ENCODE results near the gene SYS1. TPM values are rescaled to one million over a fixed set of nuclear protein-coding genes. Genes with fewer than 3 reads are reported as not detected.

Gene SYS1
- total RNA-seq, 2 donors from 2014 or later: 22.1 to 23.8 TPM

GRCh38 chr20:45391559-45391958, 28.6 kb downstream of the SYS1 start:
- DNase-seq: no peak
- H3K27me3 ChIP-seq (ENCODE audit: control insufficient read depth, insufficient read depth, low read length, poor library complexity, severe bottlenecking): no peaks in the 10 kb centered on the region
- H3K9ac ChIP-seq (ENCODE audit: extremely low read depth, low read length, poor library complexity, severe bottlenecking): no peak overlapping the region
- Mint-ChIP-seq H3K9me3 (no peaks in the 10 kb centered on the region), H3K36me3 (ENCODE audit: low read depth) (no peaks in the 10 kb centered on the region), H3K27ac (no peak overlapping the region), H3K4me3 (no peak overlapping the region), H3K4me1 (no peaks in the 10 kb centered on the region), H3K27me3 (ENCODE audit: insufficient read depth) (peaks cover 22% of the 10 kb centered on the region)
- H3K4me3 ChIP-seq (ENCODE audit: low read length): no peak overlapping the region
- TF ChIP-seq, protein P1, sequence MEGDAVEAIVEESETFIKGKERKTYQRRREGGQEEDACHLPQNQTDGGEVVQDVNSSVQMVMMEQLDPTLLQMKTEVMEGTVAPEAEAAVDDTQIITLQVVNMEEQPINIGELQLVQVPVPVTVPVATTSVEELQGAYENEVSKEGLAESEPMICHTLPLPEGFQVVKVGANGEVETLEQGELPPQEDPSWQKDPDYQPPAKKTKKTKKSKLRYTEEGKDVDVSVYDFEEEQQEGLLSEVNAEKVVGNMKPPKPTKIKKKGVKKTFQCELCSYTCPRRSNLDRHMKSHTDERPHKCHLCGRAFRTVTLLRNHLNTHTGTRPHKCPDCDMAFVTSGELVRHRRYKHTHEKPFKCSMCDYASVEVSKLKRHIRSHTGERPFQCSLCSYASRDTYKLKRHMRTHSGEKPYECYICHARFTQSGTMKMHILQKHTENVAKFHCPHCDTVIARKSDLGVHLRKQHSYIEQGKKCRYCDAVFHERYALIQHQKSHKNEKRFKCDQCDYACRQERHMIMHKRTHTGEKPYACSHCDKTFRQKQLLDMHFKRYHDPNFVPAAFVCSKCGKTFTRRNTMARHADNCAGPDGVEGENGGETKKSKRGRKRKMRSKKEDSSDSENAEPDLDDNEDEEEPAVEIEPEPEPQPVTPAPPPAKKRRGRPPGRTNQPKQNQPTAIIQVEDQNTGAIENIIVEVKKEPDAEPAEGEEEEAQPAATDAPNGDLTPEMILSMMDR (conservative IDR thresholded peaks at IDR 0.05): no peak
- peaks cover 6% of the 10 kb centered on the region for H3K36me3 ChIP-seq (ENCODE audit: control insufficient read depth, insufficient read depth, low read length)
- no peaks in the 10 kb centered on the region for H3K9me3 ChIP-seq (ENCODE audit: control insufficient read depth, low read length)
- H3K4me1 ChIP-seq (ENCODE audit: control insufficient read depth, insufficient read depth, low read length): no peaks in the 10 kb centered on the region
- H3K27ac ChIP-seq (ENCODE audit: low read depth, low read length): no peak overlapping the region
- 74 to 100% methylated on average over 1 to 2 of the region's 2 CpGs for WGBS, 2 experiments (ENCODE audit: insufficient coverage in 1 of 2, insufficient read length in 1 of 2)

- WGBS, 2 experiments (ENCODE audit: insufficient coverage in 1 of 2, insufficient read length in 1 of 2): 91 to 100% methylated on average over 1 to 3 of the region's 3 CpGs
- DNase-seq: no peak
- Mint-ChIP-seq H3K9me3 (no peaks in the 10 kb centered on the region), H3K36me3 (ENCODE audit: low read depth) (no peaks in the 10 kb centered on the region), H3K27ac (no peak overlapping the region), H3K27me3 (ENCODE audit: insufficient read depth) (peaks cover 18% of the 10 kb centered on the region), H3K4me1 (no peaks in the 10 kb centered on the region), H3K4me3 (no peak overlapping the region)
- H3K9ac ChIP-seq (ENCODE audit: extremely low read depth, low read length, poor library complexity, severe bottlenecking): no peak overlapping the region
- peaks cover 7% of the 10 kb centered on the region for H3K9me3 ChIP-seq (ENCODE audit: control insufficient read depth, low read length)
- no peak overlapping the region for H3K27ac ChIP-seq (ENCODE audit: low read depth, low read length)
- H3K4me1 ChIP-seq (ENCODE audit: control insufficient read depth, insufficient read depth, low read length): no peaks in the 10 kb centered on the region
- no peak overlapping the region for H3K4me3 ChIP-seq (ENCODE audit: low read length)
- TF ChIP-seq, protein P1 (conservative IDR thresholded peaks at IDR 0.05): peak; percentile 32
- no peaks in the 10 kb centered on the region for H3K27me3 ChIP-seq (ENCODE audit: control insufficient read depth, insufficient read depth, low read length, poor library complexity, severe bottlenecking)
- H3K36me3 ChIP-seq (ENCODE audit: control insufficient read depth, insufficient read depth, low read length): no peaks in the 10 kb centered on the region
Observed at GRCh38 chr20:45392733-45393132, 29.8 kb downstream of the SYS1 start.

DNA sequence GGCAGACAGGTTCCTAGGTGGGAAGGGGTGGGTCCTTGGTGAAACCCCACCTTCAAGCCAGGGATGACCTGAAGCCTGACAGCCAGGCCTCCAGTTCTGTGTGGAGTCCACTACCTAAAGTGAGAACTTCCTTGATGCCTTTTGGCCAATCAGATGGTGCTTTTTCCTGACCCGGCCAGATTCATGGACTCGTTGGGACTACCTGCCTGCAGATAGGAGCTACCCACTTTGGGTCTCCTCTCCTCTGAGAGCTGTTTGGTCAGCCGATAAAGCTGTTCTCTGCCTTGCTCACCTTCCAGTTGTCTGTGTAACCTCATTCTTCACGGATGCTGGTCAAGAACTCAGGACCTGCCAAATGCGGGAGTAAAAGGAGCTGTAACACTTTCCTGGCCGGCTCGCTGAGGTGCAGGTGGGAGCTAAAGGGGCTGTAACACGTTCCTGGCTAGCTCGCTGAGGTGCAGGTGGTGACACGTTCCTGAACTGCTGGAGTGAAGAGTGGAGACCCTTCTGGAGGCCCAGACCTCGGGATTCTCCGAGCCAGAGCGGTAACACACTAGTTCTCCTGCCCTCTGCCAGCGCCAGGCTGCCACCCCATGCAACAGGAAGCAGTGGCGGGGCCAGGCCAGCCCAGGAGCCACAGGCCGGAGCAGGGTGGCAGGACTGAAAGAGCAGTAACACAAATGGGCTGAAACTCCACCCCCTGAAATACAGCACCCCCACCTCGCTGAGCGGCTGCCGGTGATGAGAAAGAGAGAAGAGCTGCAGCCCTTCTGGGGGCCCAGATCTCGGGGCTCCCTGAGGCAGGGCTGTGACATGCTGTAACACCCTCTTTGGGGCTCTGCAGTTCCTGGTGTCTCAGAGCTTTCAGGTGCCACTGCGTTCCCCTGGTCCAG, 31.5 kb downstream of the SYS1 start:
- peaks cover 9% of the 10 kb centered on the region for H3K9me3 Mint-ChIP-seq
- H3K4me1 Mint-ChIP-seq: no peaks in the 10 kb centered on the region
- Histone ChIP-seq H3K4me1 (ENCODE audit: control insufficient read depth, insufficient read depth, low read length) (no peaks in the 10 kb centered on the region), H3K9me3 (ENCODE audit: control insufficient read depth, low read length) (peaks cover 17% of the 10 kb centered on the region), H3K9ac (ENCODE audit: extremely low read depth, low read length, poor library complexity, severe bottlenecking) (no peak overlapping the region), H3K27ac (ENCODE audit: low read depth, low read length) (no peak overlapping the region), H3K36me3 (ENCODE audit: control insufficient read depth, insufficient read depth, low read length) (no peaks in the 10 kb centered on the region), H3K4me3 (ENCODE audit: low read length) (no peak overlapping the region), H3K27me3 (ENCODE audit: control insufficient read depth, insufficient read depth, low read length, poor library complexity, severe bottlenecking) (no peaks in the 10 kb centered on the region)
- peaks cover 14% of the 10 kb centered on the region for H3K27me3 Mint-ChIP-seq (ENCODE audit: insufficient read depth)
- TF ChIP-seq, protein P1 (conservative IDR thresholded peaks at IDR 0.05): no peak
- WGBS, 2 experiments (ENCODE audit: insufficient coverage in 1 of 2, insufficient read length in 1 of 2): 87 to 92% methylated on average over 20 to 21 of the region's 21 CpGs
- no peak for DNase-seq
- no peak overlapping the region for H3K27ac Mint-ChIP-seq
- H3K36me3 Mint-ChIP-seq (ENCODE audit: low read depth): no peaks in the 10 kb centered on the region
- H3K4me3 Mint-ChIP-seq: no peak overlapping the region
